ENCODE results near the gene ZNF787. TPM values are rescaled to one million over a fixed set of nuclear protein-coding genes. Genes with fewer than 3 reads are reported as not detected.

Gene ZNF787
- total and polyA plus RNA-seq, 2 of the 13 experiments (the other 11 are each of a cell fraction or from before 2014, with no cell fraction given): 15.1 to 42.8 TPM

DNA sequence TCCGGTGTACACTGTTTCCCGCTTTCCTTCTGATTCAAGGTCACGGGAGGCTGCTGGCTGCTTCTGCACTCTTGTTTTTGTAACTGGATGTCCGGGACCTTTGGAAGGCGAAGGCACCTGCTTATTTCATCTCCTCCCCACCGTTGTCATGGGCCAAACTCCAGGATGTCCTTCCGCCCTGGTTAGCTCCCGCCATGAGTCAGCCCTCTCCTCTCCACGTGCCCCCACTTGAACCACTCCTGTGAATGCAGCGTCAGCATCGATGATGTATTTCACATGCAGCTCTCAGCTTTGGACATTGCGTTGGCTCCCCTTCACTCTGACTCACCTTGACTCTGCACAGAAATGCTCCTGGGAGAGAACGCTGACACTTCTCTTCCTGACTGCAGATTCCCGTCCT, 49.2 kb upstream of the ZNF787 start (continued):
- TF ChIP-seq CREB1 (IDR thresholded peaks at IDR 0.05) (peak; percentile 77), CREB1 (CRISPR knock-in tag; IDR thresholded peaks at IDR 0.05) (peak; percentile 47; the same call in 1 of the 2 replicates), FOXO4 (CRISPR knock-in tag; conservative IDR thresholded peaks at IDR 0.05) (no peak), DBP (CRISPR knock-in tag; IDR thresholded peaks at IDR 0.05; ENCODE audit: not compliant biosample characterization) (no peak), CBX5 (CRISPR knock-in tag; IDR thresholded peaks at IDR 0.05; ENCODE audit: borderline replicate concordance) (0 out of 2 replicates have a peak, but pooled peaks have one; percentile 63), KDM5A (IDR thresholded peaks at IDR 0.05; ENCODE audit: borderline replicate concordance, low read length) (no peak), RXRA (CRISPR knock-in tag; IDR thresholded peaks at IDR 0.05) (peak; percentile 73), RBM22 (optimal IDR thresholded peaks at IDR 0.05; ENCODE audit: low read length) (no peak), ZNF660 (CRISPR knock-in tag; IDR thresholded peaks at IDR 0.05; ENCODE audit: borderline replicate concordance, low read depth) (no peak), ZNF343 (CRISPR knock-in tag; IDR thresholded peaks at IDR 0.05) (no peak), HES4 (CRISPR knock-in tag; IDR thresholded peaks at IDR 0.05; ENCODE audit: borderline replicate concordance) (no peak), TRIM24 (CRISPR knock-in tag; IDR thresholded peaks at IDR 0.05) (no peak), PPARG (CRISPR knock-in tag; conservative IDR thresholded peaks at IDR 0.05) (no peak), KLF9 (CRISPR knock-in tag; IDR thresholded peaks at IDR 0.05; ENCODE audit: low read depth) (no peak), ZNF605 (CRISPR knock-in tag; IDR thresholded peaks at IDR 0.05) (no peak), SRF (IDR thresholded peaks at IDR 0.05; ENCODE audit: low read depth, low read length) (no peak), MAX (IDR thresholded peaks at IDR 0.05) (peak; percentile 96), RNF2 (conservative IDR thresholded peaks at IDR 0.05; ENCODE audit: low read depth) (peak; percentile 52; the same call in 1 of the 2 replicates), ZSCAN9 (CRISPR knock-in tag; IDR thresholded peaks at IDR 0.05; ENCODE audit: borderline replicate concordance) (no peak), RELA (CRISPR knock-in tag; IDR thresholded peaks at IDR 0.05) (no peak), MAF1 (CRISPR knock-in tag; IDR thresholded peaks at IDR 0.05; ENCODE audit: borderline replicate concordance) (no peak), ARHGAP35 (CRISPR knock-in tag; IDR thresholded peaks at IDR 0.05; ENCODE audit: borderline replicate concordance) (no peak), ZNF121 (CRISPR knock-in tag; IDR thresholded peaks at IDR 0.05) (no peak), ZNF143 (CRISPR knock-in tag; IDR thresholded peaks at IDR 0.05) (0 out of 2 replicates have a peak, but pooled peaks have one; percentile 39), PRMT3 (CRISPR knock-in tag; IDR thresholded peaks at IDR 0.05; ENCODE audit: borderline replicate concordance, low read depth) (no peak), GMEB1 (CRISPR knock-in tag; IDR thresholded peaks at IDR 0.05; ENCODE audit: borderline replicate concordance) (no peak; the same call in 1 of the 2 replicates)
- TF ChIP-seq, protein P1, sequence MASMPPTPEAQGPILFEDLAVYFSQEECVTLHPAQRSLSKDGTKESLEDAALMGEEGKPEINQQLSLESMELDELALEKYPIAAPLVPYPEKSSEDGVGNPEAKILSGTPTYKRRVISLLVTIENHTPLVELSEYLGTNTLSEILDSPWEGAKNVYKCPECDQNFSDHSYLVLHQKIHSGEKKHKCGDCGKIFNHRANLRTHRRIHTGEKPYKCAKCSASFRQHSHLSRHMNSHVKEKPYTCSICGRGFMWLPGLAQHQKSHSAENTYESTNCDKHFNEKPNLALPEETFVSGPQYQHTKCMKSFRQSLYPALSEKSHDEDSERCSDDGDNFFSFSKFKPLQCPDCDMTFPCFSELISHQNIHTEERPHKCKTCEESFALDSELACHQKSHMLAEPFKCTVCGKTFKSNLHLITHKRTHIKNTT (CRISPR knock-in tag; IDR thresholded peaks at IDR 0.05): no peak
- TF ChIP-seq, protein P2, sequence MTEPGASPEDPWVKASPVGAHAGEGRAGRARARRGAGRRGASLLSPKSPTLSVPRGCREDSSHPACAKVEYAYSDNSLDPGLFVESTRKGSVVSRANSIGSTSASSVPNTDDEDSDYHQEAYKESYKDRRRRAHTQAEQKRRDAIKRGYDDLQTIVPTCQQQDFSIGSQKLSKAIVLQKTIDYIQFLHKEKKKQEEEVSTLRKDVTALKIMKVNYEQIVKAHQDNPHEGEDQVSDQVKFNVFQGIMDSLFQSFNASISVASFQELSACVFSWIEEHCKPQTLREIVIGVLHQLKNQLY (CRISPR knock-in tag; IDR thresholded peaks at IDR 0.05): 0 out of 2 replicates have a peak, but pooled peaks have one; percentile 50

Data from HepG2 (cell line).